ENCODE results near the gene NUDT7. TPM values are rescaled to one million over a fixed set of nuclear protein-coding genes. Genes with fewer than 3 reads are reported as not detected.

Gene NUDT7
- polyA plus RNA-seq, 3 donors, result 4.2 to 6.1 (median 5.0) TPM

DNA sequence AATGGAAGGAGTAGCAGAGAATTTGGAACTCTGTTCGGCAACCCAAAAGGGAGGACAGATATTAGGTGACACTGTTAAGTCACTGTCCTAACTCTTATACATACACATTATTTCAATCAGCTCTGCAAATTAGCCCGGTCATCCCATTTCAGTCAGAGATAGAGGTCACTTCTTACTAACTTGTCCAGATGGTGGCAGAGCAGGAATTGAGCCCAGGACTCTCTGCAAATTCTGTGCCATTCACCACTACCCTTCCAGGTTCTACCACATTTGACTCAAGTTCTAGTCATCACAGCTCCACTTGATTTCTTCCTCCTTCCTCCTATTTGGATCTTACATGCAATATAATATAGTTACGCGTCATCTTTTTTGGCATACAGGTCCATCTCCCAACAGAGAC is 35.9 kb upstream of the NUDT7 start:
- Histone ChIP-seq H3K79me2 (ENCODE audit: insufficient read depth, low read length) (no peaks in the 10 kb centered on the region), H3K36me3 (replicated peaks in 1 of 2; ENCODE audit: control insufficient read depth in 1 of 2, insufficient read depth in 2 of 2, low read length in 2 of 2) (no peaks in the 10 kb centered on the region), H3K4me1 (ENCODE audit: control insufficient read depth in 1 of 2, insufficient read depth in 2 of 2, low read length in 2 of 2) (peaks cover 0 to 3% of the 10 kb centered on the region in 2 donors), H4K20me1 (ENCODE audit: insufficient read depth, low read length) (no peaks in the 10 kb centered on the region), H2AFZ (ENCODE audit: insufficient read depth, low read depth, low read length, poor library complexity, severe bottlenecking) (no peak overlapping the region), H3K9me3 (replicated peaks in 1 of 2; ENCODE audit: control insufficient read depth in 1 of 2, insufficient read depth in 1 of 2, low read length in 2 of 2) (no peaks in the 10 kb centered on the region), H3K4me3 (replicated peaks in 1 of 3; ENCODE audit: low read depth in 2 of 3, low read length in 3 of 3) (no peak overlapping the region), H3K4me2 (replicated peaks; ENCODE audit: extremely low read depth, low read length, poor library complexity, severe bottlenecking) (no peak overlapping the region), H3K9ac (ENCODE audit: insufficient read depth, low read length, poor library complexity, severe bottlenecking) (no peak overlapping the region), H3K27ac (ENCODE audit: low read depth in 1 of 2, low read length in 2 of 2) (no peak overlapping the region), H3K27me3 (ENCODE audit: control insufficient read depth in 2 of 2, insufficient read depth in 2 of 2, low read length in 2 of 2) (no peaks in the 10 kb centered on the region)
- H3K27ac Mint-ChIP-seq, result no peak overlapping the region
- intact Hi-C loops (cut with micrococcal nuclease), result no loop called here
- no peak overlapping the region for H3K4me3 Mint-ChIP-seq
- TF ChIP-seq, protein P1, sequence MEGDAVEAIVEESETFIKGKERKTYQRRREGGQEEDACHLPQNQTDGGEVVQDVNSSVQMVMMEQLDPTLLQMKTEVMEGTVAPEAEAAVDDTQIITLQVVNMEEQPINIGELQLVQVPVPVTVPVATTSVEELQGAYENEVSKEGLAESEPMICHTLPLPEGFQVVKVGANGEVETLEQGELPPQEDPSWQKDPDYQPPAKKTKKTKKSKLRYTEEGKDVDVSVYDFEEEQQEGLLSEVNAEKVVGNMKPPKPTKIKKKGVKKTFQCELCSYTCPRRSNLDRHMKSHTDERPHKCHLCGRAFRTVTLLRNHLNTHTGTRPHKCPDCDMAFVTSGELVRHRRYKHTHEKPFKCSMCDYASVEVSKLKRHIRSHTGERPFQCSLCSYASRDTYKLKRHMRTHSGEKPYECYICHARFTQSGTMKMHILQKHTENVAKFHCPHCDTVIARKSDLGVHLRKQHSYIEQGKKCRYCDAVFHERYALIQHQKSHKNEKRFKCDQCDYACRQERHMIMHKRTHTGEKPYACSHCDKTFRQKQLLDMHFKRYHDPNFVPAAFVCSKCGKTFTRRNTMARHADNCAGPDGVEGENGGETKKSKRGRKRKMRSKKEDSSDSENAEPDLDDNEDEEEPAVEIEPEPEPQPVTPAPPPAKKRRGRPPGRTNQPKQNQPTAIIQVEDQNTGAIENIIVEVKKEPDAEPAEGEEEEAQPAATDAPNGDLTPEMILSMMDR (IDR thresholded peaks at IDR 0.05), result no peak
- H3K9me3 Mint-ChIP-seq, result peaks cover 0 to 2% (median 0%) of the 10 kb centered on the region in 7 donors
- no peak for DNase-seq
- H3K4me1 Mint-ChIP-seq, result no peaks in the 10 kb centered on the region
- WGBS (ENCODE audit: insufficient coverage), result 88% methylated on average over 1 of the region's 4 CpGs
- H3K36me3 Mint-ChIP-seq, result no peaks in the 10 kb centered on the region
- H3K27me3 Mint-ChIP-seq (ENCODE audit: low read depth in 3 of 3), result peaks cover 0 to 2% (median 1%) of the 10 kb centered on the region in 3 donors

GRCh38 chr16:77689971-77690370 is 32.3 kb upstream of the NUDT7 start:
- Histone ChIP-seq H3K4me1 (ENCODE audit: control insufficient read depth in 1 of 2, insufficient read depth in 2 of 2, low read length in 2 of 2) (no peaks in the 10 kb centered on the region), H4K20me1 (ENCODE audit: insufficient read depth, low read length) (no peaks in the 10 kb centered on the region), H3K27ac (ENCODE audit: low read depth in 1 of 2, low read length in 2 of 2) (no peak overlapping the region), H3K4me2 (replicated peaks; ENCODE audit: extremely low read depth, low read length, poor library complexity, severe bottlenecking) (no peak overlapping the region), H3K79me2 (ENCODE audit: insufficient read depth, low read length) (no peaks in the 10 kb centered on the region), H3K27me3 (ENCODE audit: control insufficient read depth in 2 of 2, insufficient read depth in 2 of 2, low read length in 2 of 2) (no peaks in the 10 kb centered on the region), H3K9me3 (replicated peaks in 1 of 2; ENCODE audit: control insufficient read depth in 1 of 2, insufficient read depth in 1 of 2, low read length in 2 of 2) (no peaks in the 10 kb centered on the region), H2AFZ (ENCODE audit: insufficient read depth, low read depth, low read length, poor library complexity, severe bottlenecking) (no peak overlapping the region), H3K9ac (ENCODE audit: insufficient read depth, low read length, poor library complexity, severe bottlenecking) (no peak overlapping the region), H3K4me3 (replicated peaks in 1 of 3; ENCODE audit: low read depth in 2 of 3, low read length in 3 of 3) (no peak overlapping the region), H3K36me3 (replicated peaks in 1 of 2; ENCODE audit: control insufficient read depth in 1 of 2, insufficient read depth in 2 of 2, low read length in 2 of 2) (no peaks in the 10 kb centered on the region)
- 100% methylated on average over 3 of the region's 5 CpGs for WGBS (ENCODE audit: insufficient coverage)
- intact Hi-C loops (cut with micrococcal nuclease), result no loop called here
- DNase-seq, result no peak
- H3K4me3 Mint-ChIP-seq, result no peak overlapping the region
- H3K27ac Mint-ChIP-seq, result no peak overlapping the region
- TF ChIP-seq, protein P1 (IDR thresholded peaks at IDR 0.05), result no peak
- H3K4me1 Mint-ChIP-seq, result no peaks in the 10 kb centered on the region
- H3K9me3 Mint-ChIP-seq, result no peaks in the 10 kb centered on the region
- peaks cover 0 to 1% (median 0%) of the 10 kb centered on the region in 3 donors for H3K27me3 Mint-ChIP-seq (ENCODE audit: low read depth in 3 of 3)
- H3K36me3 Mint-ChIP-seq, result no peaks in the 10 kb centered on the region
